HCT116 (cell line): ENCODE results near the gene BRCA2. TPM values are rescaled to one million over a fixed set of nuclear protein-coding genes. Genes with fewer than 3 reads are reported as not detected.
A peak's percentile ranks its signal among the peaks of the same experiment; 100 is the strongest.

Experiments used
- ATAC-seq: fragments of 200-7000 bp; cut with Tn5 transposase; 2 replicates; pipeline ENCODE4 v1.9.1; 2020; ENCODE audit warnings: mild to moderate bottlenecking, moderate library complexity
- BruUV-seq: library from RNA; stranded (reverse); fragments of 400-500 nt; replicated peaks from 2 replicates; lab custom pipeline; 2021; lab: Mats Ljungman, UMichigan
- CTCF ChIA-PET: fragments of 300-600 bp; sonication (Branson Sonifier 250); formaldehyde crosslinking; loops from one replicate; lab custom pipeline; 2021; ENCODE audit warnings: antibody characterized with exemption; lab: Charles Lee
- POLR2A ChIA-PET: fragments of 300-600, 350-600 bp; sonication (Branson Sonifier 250); formaldehyde crosslinking; loops from one replicate; lab custom pipeline; 2021; ENCODE audit warnings: antibody characterized with exemption; lab: Charles Lee
- RAD21 ChIA-PET, 2 experiments: fragments of 300-600 bp; sonication (Branson Sonifier 250); formaldehyde crosslinking; loops; one replicate each; lab custom pipeline; 2023; ENCODE audit warnings: low total read pairs in 2 of 2; ENCODE audit not compliant: uncharacterized antibody in 2 of 2, unreplicated experiment in 2 of 2, low non-redundant PET in 1 of 2; lab: Charles Lee
- DNase-seq: peaks from one replicate; pipeline ENCODE4 v3.0.0-alpha.2; 2010; ENCODE audit warnings: low read depth, low spot score
- H2AFZ ChIP-seq: fragments of 200-600 bp; shearing (Covaris generic), sonication (generic); 2 replicates; pipeline ENCODE4 v1.6.1; 2017; ENCODE audit warnings: low read depth, mixed run types, mixed read lengths, antibody characterized with exemption, low read length; ENCODE audit not compliant: poor library complexity, severe bottlenecking
- H3K27ac ChIP-seq: 2 replicates; pipeline ENCODE4 v1.5.1; 2012; ENCODE audit warnings: low read depth, low read length
- H3K27me3 ChIP-seq: fragments of 200-600 bp; sonication (generic); 2 replicates; pipeline ENCODE4 v1.6.1; 2016; ENCODE audit warnings: mixed run types, low read length, mixed read lengths; ENCODE audit not compliant: insufficient read depth
- H3K36me3 ChIP-seq, 2 experiments: fragments of 200-500 bp in 1 of 2; fragments of 200-600 bp in 1 of 2; sonication (Bioruptor generic) in 1 of 2; sonication (generic) in 1 of 2; 2 replicates each; pipeline versions ENCODE4 v1.5.1 to v1.6.1; 2014 to 2016; ENCODE audit warnings: low read length in 2 of 2, inconsistent platforms in 1 of 2, mixed read lengths in 1 of 2, mixed run types in 1 of 2; ENCODE audit not compliant: insufficient read depth in 2 of 2, control insufficient read depth in 1 of 2
- H3K4me1 ChIP-seq, 2 experiments: fragments of 200-600 bp in 1 of 2; sonication (generic) in 1 of 2; 2 replicates each; pipeline versions ENCODE4 v1.5.1 to v1.6.1; 2012 to 2017; ENCODE audit warnings: low read length in 2 of 2, inconsistent platforms in 1 of 2, mild to moderate bottlenecking in 1 of 2, mixed read lengths in 1 of 2, mixed run types in 1 of 2, moderate library complexity in 1 of 2; ENCODE audit not compliant: insufficient read depth in 2 of 2, control insufficient read depth in 1 of 2
- H3K4me2 ChIP-seq: fragments of 200-600 bp; sonication (generic); 2 replicates; pipeline ENCODE4 v1.6.1; 2017; ENCODE audit warnings: mixed run types, low read length, mixed read lengths
- H3K4me3 ChIP-seq, 2 experiments: fragments of 200-600 bp in 1 of 2; sonication (generic) in 1 of 2; replicated peaks in 1 of 2; 2 replicates each; pipeline ENCODE4 v1.5.1; 2011 to 2016; ENCODE audit warnings: low read length in 2 of 2, control low read depth in 1 of 2, low read depth in 1 of 2, mild to moderate bottlenecking in 1 of 2, mixed read lengths in 1 of 2, mixed run types in 1 of 2
- H3K79me2 ChIP-seq: fragments of 200-600 bp; sonication (generic); 2 replicates; pipeline ENCODE4 v1.6.1; 2017; ENCODE audit warnings: mild to moderate bottlenecking, mixed run types, low read length, moderate library complexity, mixed read lengths; ENCODE audit not compliant: insufficient read depth
- H3K9ac ChIP-seq: fragments of 200-600 bp; sonication (generic); 2 replicates; pipeline ENCODE4 v1.6.1; 2016; ENCODE audit warnings: low read length, mixed read lengths
- H3K9me2 ChIP-seq: fragments of 200-600 bp; sonication (generic), shearing (Covaris generic); 2 replicates; pipeline ENCODE4 v1.6.1; 2017; ENCODE audit warnings: mixed run types, mild to moderate bottlenecking, moderate library complexity; ENCODE audit not compliant: insufficient read depth
- H3K9me3 ChIP-seq, 2 experiments: fragments of 200-500 bp in 1 of 2; fragments of 200-600 bp in 1 of 2; sonication (Bioruptor generic) in 1 of 2; sonication (generic) in 1 of 2; 2 replicates each; pipeline ENCODE4 v1.6.1; 2014 to 2017; ENCODE audit warnings: low read length in 2 of 2, mixed read lengths in 2 of 2, inconsistent platforms in 1 of 2, low read depth in 1 of 2, mild to moderate bottlenecking in 1 of 2, mixed run types in 1 of 2, moderate library complexity in 1 of 2; ENCODE audit not compliant: control insufficient read depth in 1 of 2, insufficient read depth in 1 of 2
- H4K20me1 ChIP-seq: fragments of 200-600 bp; sonication (generic), shearing (Covaris generic); 2 replicates; pipeline ENCODE4 v1.6.1; 2017; ENCODE audit warnings: mixed run types, mild to moderate bottlenecking, moderate library complexity; ENCODE audit not compliant: insufficient read depth
- ELF1 ChIP-seq: IDR thresholded peaks from 2 replicates; pipeline ENCODE4 v1.6.1; 2012; ENCODE audit warnings: low read depth, borderline replicate concordance
- FOSL1 ChIP-seq: IDR thresholded peaks from 2 replicates; pipeline ENCODE4 v1.6.1; 2012; ENCODE audit warnings: low read depth
- POLR2A ChIP-seq: IDR thresholded peaks from 2 replicates; pipeline ENCODE4 v1.7.0; 2011; ENCODE audit warnings: borderline replicate concordance; ENCODE audit not compliant: insufficient read depth, insufficient read length; ENCODE audit errors: extremely low read depth
- intact Hi-C: fragments of 100-400 bp; cut with micrococcal nuclease; formaldehyde crosslinking; loops from 2 replicates; pipeline ENCODE4 v1.10.0; 2022
- total RNA-seq: library from RNA; stranded (reverse); gene quantifications from one replicate; pipeline ENCODE4 v1.2.1, GENCODE V29; 2021; ENCODE audit not compliant: unreplicated experiment

Gene BRCA2
- total RNA-seq, 1 experiment from 2014 or later, result 14.2 TPM

GRCh38 chr13:32316028-32316339, 676 bp downstream of the BRCA2 start:
- DNase-seq, result no peak
- Histone ChIP-seq H3K27me3 (no peaks in the 10 kb centered on the region), H3K79me2 (peaks cover 7% of the 10 kb centered on the region; the same call in 1 of the 2 replicates), H3K9me2 (no peaks in the 10 kb centered on the region), H3K4me3 (peak overlapping the region; percentile 68 to 82), H2AFZ (peak overlapping the region; percentile 52), H3K4me2 (peak overlapping the region; percentile 93), H3K4me1 (peaks cover 7 to 16% of the 10 kb centered on the region in 2 experiments), H3K36me3 (peaks cover 0 to 9% of the 10 kb centered on the region in 2 experiments; a peak in 1 of 4 replicates), H4K20me1 (no peaks in the 10 kb centered on the region), H3K9ac (peak overlapping the region; percentile 91), H3K9me3 (no peaks in the 10 kb centered on the region), H3K27ac (peak overlapping the region; percentile 82)
- ChIA-PET RAD21 (no interaction called here), CTCF (interaction anchor here (2.6 kb wide), 1 partner anchor 406 kb away, joined by 13 read pairs; no protein-coding TSS in a partner anchor), POLR2A (interaction anchor here (0.6 to 1.8 kb wide), 3 partner anchors 20 to 54 kb away, joined by 3 to 5 read pairs (median 5); no protein-coding TSS in a partner anchor)
- no TSS peak for BruUV-seq
- TF ChIP-seq FOSL1 (no peak), POLR2A (peak; percentile 19)
- ATAC-seq, result peak; percentile 31
- intact Hi-C loops, result loop anchor here (2.0 to 5.0 kb wide), 2 partner anchors 23 to 221 kb away; partner anchors contain the start of gene N4BP2L2

DNA sequence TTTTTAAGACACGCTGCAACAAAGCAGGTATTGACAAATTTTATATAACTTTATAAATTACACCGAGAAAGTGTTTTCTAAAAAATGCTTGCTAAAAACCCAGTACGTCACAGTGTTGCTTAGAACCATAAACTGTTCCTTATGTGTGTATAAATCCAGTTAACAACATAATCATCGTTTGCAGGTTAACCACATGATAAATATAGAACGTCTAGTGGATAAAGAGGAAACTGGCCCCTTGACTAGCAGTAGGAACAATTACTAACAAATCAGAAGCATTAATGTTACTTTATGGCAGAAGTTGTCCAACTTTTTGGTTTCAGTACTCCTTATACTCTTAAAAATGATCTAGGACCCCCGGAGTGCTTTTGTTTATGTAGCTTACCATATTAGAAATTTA, 1.2 kb downstream of the BRCA2 start:
- H3K4me2 ChIP-seq, result peak overlapping the region; percentile 93
- peak overlapping the region; percentile 82; the same call in 1 of the 2 replicates for H3K27ac ChIP-seq
- peaks cover 7% of the 10 kb centered on the region; the same call in 1 of the 2 replicates for H3K79me2 ChIP-seq
- CTCF ChIA-PET, result interaction anchor here (2.6 kb wide), 1 partner anchor 407 kb away, joined by 13 read pairs; no protein-coding TSS in a partner anchor
- no peaks in the 10 kb centered on the region for H3K9me3 ChIP-seq
- TF ChIP-seq ELF1, result no peak
- peak overlapping the region; percentile 91 for H3K9ac ChIP-seq
- no peak for ATAC-seq
- peak overlapping the region; percentile 68 to 82 for H3K4me3 ChIP-seq
- no peak for DNase-seq
- intact Hi-C loops, result loop anchor here (2.0 to 5.0 kb wide), 2 partner anchors 22 to 221 kb away; partner anchors contain the start of gene N4BP2L2
- peak overlapping the region; percentile 52 for H2AFZ ChIP-seq
- POLR2A ChIA-PET, result no interaction called here
- peaks cover 0 to 9% of the 10 kb centered on the region in 2 experiments; a peak in 1 of 4 replicates for H3K36me3 ChIP-seq
- no peaks in the 10 kb centered on the region for H4K20me1 ChIP-seq
- BruUV-seq, result no TSS peak
- peaks cover 7 to 16% of the 10 kb centered on the region in 2 experiments for H3K4me1 ChIP-seq
- RAD21 ChIA-PET, result no interaction called here
- H3K27me3 ChIP-seq, result no peaks in the 10 kb centered on the region
- no peaks in the 10 kb centered on the region for H3K9me2 ChIP-seq
